Urothelium cell line (cell line): Measurements from ENCODE around the gene POGZ.
A peak's percentile ranks its signal among the peaks of the same experiment; 100 is the strongest.
"Not testable (repeated sequence)": the region's sequence is repeated elsewhere in the genome, so short reads cannot be mapped to it uniquely, and the experiment has no call there.

Source experiments
- DNase-seq: peaks from one replicate; pipeline ENCODE4 v3.0.0; 2011; ENCODE audit warnings: low spot score, mixed read lengths
- FAIRE-seq: peaks from 2 replicates; lab custom pipeline; 2011; peaks lifted over from hg19 to GRCh38; lab: Jason Lieb, UNC

POGZ gene

DNA sequence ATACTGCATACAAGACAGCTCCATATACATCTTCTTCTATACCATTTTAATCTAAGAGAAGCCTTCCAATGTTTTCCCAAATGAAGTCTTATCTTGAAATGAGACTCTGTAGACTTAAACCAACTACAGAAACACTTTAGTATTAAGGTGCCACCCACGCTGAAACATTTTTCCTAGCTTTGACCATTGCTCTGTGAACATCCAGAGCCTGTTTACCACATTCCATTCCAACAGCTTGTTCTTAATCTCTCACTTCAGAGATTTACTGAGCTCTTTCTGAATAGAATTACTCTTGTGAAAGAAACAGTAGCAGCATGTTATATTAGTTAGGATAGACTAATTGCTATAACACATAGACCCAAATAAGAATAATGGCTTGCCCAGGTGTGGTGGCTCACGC, 19.6 kb upstream of the POGZ start:
- no peak for FAIRE-seq
- no peak for DNase-seq

DNA sequence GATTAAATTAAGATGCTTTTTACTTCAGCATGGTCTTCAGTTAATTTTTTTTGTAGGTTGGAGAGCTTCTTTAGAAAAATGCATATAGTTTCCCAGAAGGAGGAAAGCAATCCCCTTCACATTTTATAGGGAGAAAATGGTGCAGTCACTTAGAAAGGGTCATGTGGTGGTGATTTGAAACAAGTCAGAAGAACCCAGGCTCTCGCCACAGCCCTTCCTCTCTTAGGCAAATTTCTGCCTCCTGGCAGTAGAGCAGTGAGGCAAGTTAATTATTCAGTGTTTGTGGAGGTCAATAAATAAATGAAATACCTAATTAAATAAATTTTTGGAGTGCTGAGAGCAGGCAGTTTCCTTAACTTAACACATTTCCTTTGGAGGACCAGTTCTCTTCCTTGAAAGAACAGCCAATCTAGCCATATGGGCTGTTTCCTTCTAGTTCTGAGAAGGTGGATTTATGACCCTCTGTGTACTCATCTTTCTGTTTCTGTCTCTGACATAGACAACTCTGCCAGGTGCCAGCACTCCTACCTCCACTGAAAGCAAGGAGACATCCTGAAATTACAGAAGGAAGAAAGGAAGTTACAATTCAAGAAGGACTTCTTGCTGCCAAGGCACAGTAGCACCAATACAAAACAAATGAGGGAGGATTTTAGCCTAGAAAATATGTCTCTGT, 19.0 kb upstream of the POGZ start:
- no peak for DNase-seq
- FAIRE-seq: no peak

DNA sequence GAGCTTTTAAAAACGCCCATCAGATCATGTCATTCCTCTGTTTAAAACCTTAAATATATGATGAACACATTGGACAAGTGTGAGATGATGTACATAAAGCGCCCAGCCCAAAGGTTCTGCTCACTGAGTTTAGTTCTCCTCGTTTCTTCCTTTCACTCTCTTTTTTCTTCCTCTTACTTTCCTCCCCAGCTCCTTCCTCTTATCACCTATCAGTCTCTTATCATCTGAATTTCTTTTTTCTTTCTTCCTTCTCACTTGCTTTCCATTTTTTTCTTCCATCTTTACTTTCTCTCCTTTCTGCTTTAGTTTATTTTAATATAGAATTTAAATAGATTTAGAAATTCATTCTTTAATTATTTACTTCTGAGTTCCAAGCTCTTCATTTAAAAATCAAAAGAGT, 17.8 kb upstream of the POGZ start:
- DNase-seq: no peak

DNA sequence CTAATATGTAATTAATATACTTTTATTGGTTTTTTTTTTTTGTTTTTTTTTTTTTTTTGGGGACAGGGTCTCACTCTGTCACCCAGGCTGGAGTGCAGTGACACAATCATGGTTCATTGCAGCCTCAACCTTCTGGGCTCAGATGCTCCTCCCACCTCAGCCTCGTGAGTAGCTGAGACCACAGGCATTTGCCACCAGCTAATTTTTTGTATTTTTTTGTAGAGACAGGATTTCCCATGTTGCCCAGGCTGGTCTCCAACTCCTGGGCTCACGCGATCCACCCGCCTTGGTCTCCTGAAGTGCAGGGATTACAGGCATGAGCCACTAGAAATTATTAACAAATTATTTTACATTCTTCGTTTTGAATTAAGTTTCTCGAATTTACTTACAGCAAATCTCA, 16.8 kb upstream of the POGZ start:
- no peak for FAIRE-seq
- no peak for DNase-seq

More for the DNA sequence above, 17.8 kb upstream of the POGZ start:
- FAIRE-seq: no peak

DNA sequence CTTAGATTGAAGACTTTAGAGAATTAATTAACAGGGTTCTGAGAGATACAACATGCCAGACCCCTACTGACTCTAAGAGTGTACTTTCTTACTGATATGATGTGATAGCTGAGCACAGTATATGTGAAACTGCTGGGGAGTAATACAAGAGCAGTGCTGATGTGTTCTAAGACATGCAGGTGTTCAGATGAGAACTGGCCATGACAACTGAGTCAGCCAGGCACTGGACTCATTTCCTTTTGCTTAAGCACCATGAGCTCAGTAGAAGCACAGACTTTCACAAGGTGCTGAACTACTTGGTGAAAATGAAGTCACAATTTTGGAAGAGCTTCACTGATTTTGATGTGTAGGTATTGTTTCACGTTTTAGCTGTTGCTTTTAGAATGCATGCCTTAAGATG, 15.9 kb upstream of the POGZ start:
- no peak for FAIRE-seq

DNA sequence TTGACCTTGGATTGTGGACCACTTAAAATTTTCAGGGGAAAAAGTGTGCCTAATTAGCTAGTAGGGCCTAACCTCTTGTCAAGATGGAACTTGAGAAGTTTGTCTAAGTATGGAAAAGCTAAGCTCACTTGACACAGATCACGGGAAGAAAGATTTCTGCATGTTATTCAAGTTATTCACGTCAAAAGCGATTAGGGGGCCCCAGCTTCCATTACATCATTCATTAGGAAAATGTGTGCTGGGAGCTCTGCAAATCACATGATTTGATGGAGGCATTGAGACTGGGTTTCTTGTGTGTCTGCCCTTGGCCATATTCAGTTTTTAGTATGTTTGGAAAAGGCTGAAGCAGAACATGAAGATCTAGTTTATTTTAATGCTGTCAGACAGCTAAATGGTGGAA, 15.5 kb upstream of the POGZ start:
- DNase-seq: no peak
- no peak for FAIRE-seq

More for the DNA sequence above, 15.9 kb upstream of the POGZ start:
- no peak for DNase-seq

DNA sequence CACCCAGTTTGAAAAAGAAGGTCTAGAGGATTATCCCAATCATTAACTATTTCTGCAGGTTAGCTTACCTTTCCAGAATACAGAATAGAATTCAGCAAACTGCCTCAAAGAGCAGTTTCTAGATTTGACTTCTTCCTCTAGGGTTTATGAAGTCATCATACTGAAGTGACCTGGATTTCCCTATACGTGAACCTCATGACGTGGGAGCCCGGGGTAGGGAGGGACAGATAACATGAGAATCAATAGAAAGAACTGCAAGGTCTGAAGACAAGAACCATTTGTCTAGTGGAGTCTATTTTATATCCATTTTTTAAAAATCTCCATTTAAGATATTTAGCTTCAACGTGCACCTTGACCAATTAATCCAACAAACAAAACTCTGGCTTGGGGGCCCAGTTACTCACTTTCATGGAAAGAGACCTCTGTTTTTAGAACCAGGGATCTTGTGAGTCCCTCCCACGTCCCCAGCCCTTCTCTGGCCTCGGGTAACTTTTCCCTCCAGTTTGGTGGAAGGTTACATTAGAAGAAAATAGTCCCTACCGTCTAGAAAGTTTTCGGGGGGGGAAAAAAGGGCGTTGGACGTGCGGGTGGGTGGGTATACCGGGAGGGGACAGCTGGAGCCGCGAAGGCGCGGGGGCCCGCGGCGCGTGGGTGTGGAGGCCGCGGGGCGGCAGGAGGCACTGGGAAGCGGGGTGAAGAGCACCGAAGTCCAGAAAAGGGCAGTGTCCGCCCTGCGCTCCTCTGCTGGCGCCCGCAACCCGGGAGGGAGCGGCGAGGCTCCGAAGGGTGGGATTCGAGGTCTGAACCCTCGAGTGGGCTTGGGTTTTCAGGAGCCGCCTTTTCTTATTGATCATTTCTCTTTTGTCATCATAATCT, 13.8 kb upstream of the POGZ start:
- DNase-seq (peak; percentile 52), FAIRE-seq (no peak)

DNA sequence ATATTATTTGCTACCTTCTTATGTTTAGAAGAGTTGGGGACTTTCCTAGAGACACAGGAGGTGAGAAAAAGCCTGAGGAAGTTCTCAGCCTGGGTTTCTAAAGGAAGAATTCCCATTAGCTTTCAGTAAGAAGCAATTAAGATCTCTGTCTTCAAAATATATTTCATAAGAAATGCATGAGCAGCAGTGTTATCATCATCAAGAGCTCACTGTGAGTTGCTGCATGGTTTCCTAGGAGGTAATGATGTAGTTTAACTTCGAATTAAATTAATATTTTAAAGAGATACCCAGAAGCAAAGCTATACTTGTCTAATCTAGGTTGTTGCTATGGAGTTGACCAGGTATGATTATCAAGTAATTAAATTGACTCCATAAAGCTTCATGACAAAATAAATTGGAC, 5.7 kb upstream of the POGZ start:
- no peak for FAIRE-seq
- DNase-seq: no peak

DNA sequence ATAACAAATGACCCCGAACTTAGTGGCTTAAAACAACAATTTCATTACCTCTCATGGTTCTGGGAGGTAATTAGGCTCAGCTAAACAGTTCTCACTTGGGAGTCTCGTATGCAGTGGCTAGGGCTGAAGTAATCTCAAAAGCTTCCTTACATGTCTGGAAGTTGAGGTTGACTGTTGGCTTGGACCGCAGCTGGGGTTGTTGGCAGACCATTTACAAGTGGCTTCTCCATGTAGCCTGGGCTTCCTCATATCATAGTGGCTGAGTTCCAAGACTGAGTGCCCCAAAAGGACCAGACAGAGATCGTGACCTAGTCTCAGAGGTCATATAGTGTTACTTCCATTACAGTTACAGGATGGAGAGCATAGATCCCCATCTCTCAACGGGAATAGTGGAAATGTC, 2.4 kb upstream of the POGZ start:
- no peak for DNase-seq

DNA sequence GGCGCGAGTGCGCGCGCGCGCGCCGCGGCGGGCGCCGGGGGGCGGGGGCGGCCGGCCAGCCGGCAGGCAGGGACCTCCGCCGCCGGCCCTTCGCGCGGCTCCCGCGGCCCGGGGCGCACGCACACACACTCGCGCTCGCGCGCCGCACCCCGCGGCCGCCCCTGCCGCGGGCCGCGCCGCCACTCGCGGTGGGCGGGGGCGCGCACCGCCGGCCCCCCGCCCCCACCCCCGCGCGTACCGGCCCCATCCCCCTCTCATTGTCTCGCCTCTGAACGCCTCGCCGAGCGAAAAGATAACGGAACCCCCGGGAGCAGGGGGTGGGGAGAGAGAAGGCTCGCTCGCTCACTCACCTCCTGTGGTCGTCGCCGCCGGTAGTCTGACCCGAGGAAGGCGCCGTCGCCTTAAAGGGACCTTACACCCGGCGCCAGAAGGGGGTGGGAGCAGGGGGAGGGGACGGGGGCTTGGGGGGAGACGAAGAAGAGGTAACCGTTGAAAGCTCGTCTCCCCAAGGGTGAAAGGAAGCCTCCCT, 428 bp downstream of the POGZ start:
- FAIRE-seq (no peak), DNase-seq (peak; percentile 74)

More for the DNA sequence above, 2.4 kb upstream of the POGZ start:
- no peak for FAIRE-seq

DNA sequence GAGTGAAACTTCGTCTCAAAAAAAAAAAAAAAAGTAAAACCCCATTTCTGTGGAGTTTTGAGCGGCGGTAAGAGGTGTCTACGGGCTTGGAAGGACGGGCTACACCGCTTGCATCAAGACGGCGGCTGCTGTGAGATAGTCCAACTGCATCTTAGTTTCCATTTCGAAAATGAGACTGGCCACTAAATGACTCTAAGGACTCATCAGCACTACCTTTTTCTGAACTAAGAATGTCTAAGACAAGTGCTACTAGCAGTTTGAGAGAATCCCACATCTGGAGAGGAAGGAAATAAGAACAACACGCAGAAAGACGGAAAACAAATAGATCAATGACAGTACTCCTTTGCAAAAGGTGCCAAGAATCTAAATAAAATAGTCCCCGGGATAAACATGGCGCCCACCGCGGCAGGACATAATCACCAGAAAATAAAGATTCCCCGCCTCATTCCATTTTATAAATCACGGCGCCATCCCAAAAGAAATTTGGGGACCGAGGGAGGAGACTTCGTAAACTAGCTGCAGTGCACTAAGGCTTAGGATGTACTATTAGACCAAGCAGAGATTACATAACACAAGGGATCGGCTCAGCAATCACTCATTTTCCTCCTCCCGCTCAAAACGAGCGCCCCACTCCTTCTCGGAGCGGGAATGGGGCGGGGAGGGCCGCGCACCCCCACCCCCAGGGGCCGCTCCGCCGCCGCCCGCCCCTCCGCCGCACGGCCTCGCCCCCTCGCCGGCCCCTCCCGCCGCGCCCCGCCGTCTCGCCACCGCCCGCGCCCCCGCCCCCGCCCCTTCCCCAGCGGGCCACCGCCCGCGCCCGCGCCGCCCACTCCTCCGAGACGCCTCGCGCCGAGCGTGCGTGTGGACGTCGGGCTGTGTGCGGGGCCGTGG, 1.1 kb downstream of the POGZ start:
- DNase-seq (peak; percentile 81), FAIRE-seq (no peak)

DNA sequence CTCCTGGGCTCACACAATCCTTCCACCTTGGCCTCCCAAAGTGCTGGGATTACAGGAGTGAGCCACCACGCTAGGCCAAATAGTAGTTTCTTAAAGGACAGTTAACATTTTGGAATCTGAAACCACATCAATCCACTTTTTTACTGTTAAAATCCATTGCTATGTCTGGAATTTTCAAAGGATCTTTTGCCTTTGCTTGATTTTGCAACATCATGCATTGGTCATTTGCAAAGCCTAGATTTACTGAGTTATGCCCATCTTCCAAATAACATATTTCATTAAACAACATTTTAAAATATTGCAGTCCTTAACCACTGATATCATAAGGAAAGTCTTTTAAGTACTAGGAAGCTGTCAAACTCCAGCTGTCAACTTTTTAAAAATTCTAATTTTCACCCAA, 3.3 kb downstream of the POGZ start:
- no peak for FAIRE-seq
- no peak for DNase-seq

DNA sequence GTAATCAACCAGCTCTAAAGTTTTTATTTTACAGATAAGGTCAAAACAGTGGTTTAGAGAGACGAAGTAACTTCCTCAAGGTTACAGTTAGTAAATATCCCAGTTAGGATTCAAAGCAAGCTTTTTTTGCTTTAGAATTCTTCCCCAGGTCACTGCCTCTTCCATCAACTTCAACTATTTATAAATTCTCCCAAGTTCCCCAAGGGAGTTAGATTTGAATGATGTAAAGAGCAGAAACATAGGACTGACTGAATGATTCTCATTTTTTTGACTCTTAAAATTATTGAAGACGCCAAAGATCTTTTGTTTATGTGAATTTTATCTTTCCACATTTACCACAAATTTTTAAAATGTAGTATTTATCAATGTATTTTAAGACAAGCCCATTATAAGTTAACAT, 4.1 kb downstream of the POGZ start:
- DNase-seq: no peak
- no peak for FAIRE-seq

DNA sequence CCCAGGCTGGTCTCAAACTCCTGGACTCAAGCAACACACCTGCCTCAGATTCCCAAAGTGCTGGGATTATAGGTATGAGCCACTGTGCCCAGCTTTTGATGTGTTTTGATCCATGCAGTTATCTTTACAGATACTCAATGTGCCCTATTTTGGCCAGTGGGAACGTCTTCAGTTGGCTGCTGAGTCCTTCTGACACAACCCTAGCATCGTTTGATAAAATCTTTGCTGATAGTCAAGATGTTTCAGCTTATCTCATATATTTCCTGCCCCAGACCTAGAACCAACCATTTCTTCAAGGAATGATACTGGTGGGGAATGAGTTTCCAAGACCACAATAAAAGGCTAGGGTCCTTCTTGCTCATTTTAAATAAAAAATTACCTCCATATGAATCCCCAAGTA, 11.6 kb downstream of the POGZ start:
- FAIRE-seq (no peak), DNase-seq (no peak)

DNA sequence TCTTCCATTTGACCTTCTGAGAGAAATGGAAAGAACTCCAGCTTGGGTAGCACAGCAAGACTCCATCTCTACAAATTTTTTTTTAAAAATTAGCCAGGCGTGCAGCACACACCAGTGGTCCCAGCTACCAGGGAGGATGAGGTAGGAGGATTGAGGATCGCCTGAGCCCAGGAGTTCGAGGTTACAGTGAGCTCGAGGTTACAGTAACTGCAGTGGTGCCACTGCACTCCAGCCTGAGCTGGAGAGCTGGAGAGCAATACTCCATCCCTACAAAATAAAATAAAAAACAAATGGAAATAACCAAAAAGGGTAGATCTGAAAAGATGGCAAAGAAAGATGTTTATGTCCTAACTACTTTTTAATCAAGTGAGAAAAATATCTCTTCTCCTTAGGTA, 14.5 kb downstream of the POGZ start:
- no peak for DNase-seq
- no peak for FAIRE-seq

DNA sequence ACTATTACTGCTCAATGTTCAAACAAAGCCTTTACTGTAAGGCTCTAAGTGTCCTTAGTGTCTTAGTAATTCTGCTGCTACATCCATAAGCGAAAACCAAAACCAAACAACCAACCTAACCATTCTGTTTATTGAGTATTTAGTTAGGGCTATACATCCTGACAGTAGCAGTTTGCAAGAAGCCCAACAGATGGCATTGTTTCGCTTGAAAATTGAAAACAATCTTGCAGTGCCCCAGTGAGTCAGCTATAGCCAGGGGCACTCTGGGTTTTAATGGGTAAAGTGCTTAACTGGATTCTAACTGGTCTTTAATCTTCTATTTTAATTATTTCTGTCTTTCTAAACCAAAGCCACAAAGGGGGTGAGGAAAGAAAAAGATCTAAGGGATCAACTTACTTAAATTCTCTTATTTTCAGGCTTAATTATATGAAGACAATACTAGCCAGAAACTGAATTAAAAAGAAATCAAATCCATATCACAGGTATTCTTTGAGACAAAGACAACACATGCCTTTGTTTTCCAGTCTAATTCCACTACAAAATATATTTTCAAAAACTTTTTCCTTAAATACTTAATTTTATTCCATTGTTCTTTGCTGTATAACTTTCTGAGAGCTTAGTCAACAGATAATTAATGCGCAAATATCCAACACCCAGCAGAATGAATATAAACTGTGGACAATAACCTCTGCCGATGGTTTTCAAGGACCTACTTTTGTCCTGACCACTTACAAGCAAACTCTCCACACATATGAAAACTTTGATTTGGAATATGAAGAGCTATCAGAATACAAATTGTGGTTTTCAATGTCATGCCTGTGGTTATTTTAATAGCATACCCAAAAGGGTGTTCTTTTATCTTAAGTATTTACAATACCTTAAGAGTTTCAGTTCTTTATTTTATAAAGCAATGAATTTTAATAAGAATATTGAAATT, 15.2 kb downstream of the POGZ start:
- peak; percentile 78 for DNase-seq
- FAIRE-seq: no peak

DNA sequence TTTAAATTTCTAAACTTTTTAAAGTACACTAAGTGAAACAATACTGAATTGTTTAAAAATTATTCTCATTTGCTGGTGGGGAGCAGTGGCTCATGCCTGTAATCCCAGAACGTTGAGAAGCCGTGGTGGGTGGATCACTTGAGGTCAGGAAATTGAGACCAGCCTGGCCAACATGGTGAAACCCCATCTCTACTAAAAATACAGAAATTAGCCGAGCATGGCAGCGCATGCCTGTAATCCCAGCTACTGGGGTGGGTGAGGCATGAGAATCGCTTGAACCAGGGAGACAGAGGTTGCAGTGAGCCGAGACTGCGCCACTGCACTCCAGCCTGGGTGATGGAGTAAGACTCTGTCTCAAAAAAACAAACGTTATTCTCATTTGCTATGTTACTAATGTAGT, 21.9 kb downstream of the POGZ start:
- FAIRE-seq, DNase-seq: not testable (repeated sequence)

DNA sequence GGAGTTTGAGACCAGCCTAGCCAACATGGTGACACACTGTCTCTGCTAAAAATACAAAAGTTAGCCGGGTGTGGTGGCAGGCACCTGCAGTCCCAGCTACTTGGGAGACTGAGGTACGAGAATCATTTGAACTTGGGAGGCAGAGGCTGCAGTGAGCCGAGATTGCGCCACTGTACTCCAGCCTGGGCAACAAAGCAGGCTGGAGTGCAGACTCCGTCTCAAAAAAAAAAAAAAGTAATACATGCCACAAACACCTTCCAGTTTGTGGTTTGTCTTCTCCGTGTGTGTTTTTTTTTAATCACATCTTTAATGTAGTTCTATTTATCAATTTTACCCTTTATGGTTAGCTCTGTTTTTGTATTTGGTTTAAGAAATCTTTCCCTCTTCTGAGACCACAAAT, 22.3 kb downstream of the POGZ start:
- no peak for FAIRE-seq
- no peak for DNase-seq

DNA sequence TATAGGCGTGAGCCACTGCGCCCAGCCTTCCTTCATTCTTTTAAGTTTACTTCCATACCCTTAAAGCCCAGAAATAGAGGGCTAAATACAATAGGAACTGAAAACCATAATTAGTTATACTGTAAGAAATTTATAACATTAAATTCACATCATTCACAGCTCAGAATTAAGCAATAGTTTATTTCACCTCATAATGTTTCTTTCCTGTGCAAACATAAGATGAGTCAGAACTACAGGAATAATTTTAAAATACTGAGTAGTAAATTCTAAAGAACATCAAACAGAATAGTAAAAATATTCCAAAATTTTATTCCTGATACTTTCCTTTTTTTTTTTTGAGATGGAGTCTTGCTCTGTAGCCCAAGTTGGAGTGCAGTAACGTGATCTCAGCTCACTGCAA, 24.1 kb downstream of the POGZ start:
- no peak for DNase-seq
- no peak for FAIRE-seq

DNA sequence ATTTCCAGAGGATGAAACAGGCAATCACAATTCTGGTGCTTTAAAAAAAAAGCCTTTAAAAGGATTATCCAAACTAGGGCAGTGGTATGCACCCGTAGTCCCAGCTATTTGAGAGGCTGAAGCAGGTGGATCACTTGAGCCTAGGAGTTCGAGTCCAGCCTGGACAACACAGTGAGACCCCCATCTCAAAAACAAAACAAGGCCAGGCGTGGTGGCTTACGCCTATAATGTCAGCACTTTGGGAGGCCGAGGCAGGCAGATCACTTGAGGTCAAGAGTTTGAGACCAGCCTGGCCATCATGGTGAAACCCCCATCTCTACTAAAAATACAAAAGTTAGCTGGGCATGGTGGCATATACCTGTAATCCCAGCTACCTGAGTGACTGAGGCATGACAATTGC, 25.5 kb downstream of the POGZ start:
- not testable (repeated sequence) for DNase-seq, FAIRE-seq
